D721Med (cell line): ENCODE measurements around the gene ATP2B2.

Source experiments
- DNase-seq: peaks from one replicate; pipeline ENCODE4 v3.0.0; 2011; ENCODE audit warnings: low spot score; ENCODE audit not compliant: insufficient read length
- FAIRE-seq: peaks from 2 replicates; lab custom pipeline; 2011; peaks lifted over from hg19 to GRCh38; lab: Jason Lieb, UNC
- TF ChIP-seq, protein P1 (sequence below): IDR thresholded peaks from 2 replicates; pipeline ENCODE4 v1.5.1; 2012; ENCODE audit warnings: mild to moderate bottlenecking, control low read depth; ENCODE audit not compliant: insufficient read depth; ENCODE audit errors: missing control alignments

Gene ATP2B2

DNA sequence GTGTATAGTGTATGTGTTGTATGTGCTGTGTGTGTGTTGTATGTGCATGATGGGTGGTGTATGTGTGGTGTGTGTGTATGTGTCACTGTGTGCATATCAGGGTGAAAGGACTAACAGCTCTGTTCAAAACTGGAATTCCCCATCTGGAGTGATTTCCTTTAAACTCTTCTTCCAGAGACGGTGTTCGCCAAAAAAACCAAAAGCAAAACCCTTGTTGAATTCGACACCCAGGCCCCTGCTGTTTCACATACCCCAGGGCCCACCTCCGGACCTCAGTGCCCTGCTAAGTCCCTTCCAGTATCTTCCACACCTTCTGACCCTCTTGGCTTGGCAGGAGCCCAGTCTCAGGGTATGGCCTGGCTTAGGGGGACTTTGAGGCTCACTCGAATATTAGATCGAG, 139.6 kb downstream of the ATP2B2 start:
- FAIRE-seq (no peak), DNase-seq (no peak)
- TF ChIP-seq, protein P1, sequence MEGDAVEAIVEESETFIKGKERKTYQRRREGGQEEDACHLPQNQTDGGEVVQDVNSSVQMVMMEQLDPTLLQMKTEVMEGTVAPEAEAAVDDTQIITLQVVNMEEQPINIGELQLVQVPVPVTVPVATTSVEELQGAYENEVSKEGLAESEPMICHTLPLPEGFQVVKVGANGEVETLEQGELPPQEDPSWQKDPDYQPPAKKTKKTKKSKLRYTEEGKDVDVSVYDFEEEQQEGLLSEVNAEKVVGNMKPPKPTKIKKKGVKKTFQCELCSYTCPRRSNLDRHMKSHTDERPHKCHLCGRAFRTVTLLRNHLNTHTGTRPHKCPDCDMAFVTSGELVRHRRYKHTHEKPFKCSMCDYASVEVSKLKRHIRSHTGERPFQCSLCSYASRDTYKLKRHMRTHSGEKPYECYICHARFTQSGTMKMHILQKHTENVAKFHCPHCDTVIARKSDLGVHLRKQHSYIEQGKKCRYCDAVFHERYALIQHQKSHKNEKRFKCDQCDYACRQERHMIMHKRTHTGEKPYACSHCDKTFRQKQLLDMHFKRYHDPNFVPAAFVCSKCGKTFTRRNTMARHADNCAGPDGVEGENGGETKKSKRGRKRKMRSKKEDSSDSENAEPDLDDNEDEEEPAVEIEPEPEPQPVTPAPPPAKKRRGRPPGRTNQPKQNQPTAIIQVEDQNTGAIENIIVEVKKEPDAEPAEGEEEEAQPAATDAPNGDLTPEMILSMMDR: no peak

DNA sequence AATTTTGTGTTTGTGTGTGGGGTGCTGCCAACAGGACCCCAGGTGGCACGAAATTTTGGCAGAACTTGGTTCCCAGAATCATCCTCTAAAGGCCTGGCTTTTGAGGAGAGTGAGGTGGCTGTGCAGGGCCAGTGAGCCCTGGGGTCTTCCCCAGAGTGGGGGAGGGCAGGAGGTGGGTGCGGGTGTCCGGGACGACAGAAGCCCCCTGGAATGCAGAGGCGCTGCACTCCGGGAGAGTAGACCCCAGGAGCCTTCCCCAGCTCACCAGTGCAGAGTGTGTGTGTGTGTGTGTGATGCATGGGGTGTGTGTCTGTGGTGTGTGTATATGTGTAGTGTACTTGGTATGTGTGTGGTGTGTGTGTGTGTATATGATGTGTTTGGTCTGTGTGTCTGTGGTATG, 140.1 kb downstream of the ATP2B2 start:
- TF ChIP-seq, protein P1: no peak
- no peak for FAIRE-seq
- no peak for DNase-seq

DNA sequence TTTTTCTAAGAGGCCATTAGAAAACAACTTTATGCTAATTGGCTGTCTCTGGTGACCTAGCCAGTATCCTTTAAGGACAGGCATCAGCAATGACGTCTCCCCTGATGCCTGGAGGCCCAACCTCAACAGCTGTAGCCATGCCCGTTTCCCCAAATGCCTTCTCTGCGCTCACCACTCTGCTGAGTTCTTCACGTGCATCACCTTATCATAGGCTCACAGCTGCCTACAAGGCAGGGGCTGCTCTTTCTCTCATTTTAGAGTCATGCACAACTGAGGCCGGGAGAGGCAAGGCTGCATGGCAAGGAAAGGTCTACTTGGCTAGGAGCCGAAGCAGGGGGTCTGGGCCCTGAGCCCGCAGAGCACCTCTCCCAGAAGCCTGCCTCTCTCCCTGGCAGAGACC, 140.6 kb downstream of the ATP2B2 start:
- TF ChIP-seq, protein P1: no peak
- FAIRE-seq (no peak), DNase-seq (no peak)

DNA sequence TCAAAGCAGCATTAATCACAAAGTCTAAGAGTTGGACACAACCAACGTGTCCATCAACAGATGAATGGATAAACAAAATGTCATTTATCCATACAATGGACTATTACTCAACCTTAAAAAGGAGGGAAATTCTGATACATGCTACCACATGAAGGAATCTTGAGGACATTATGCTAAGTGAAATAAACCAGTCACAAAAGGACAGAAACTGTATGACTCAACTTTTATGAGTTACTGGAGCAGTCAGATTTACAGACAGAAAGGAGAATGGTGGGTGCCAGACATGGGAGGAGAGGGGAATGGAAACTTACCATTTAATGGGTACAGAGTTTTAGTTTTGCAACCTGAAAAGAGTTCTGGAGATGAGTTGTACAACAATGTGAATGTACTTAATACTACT, 141.5 kb downstream of the ATP2B2 start:
- no peak for DNase-seq
- TF ChIP-seq, protein P1: no peak
- no peak for FAIRE-seq

DNA sequence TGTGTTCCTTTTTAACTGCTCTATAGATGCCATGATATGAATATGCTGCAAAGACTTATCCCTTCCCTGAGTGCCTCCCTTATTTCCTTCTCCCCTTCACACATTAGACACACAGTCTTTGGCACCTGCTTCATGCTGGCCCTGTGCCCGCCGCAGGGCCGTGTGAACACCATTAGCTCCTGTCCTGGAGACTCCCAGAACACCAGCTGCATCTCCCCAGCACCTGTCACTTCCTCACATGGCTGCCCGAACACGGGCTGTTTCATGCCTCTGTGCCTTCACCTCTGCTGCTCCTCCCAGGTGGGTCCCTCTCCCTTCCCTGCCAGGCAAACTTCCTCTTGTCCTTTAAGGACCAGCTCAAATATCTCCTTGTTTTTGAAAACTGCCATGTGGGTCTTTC, 144.0 kb downstream of the ATP2B2 start:
- TF ChIP-seq, protein P1: no peak
- FAIRE-seq (no peak), DNase-seq (no peak)

DNA sequence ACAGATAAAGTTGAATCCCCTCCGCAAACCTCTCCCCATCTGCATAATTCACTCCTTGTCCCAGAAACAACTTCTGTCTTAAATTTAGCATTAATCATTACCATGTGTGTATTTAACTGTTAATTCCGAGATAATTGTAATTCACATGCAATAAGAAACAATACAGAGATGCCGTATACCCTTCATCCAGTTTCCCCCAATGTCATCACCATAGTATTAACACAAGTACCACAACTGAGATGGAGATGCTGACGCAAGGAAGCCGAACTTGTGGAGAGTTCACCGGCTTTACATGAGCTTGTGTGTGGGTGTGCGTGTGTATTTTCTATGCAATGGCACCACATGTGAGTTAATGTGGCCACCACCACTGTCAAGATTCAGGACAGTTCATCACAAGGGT, 144.9 kb downstream of the ATP2B2 start:
- FAIRE-seq (no peak), DNase-seq (no peak)
- TF ChIP-seq, protein P1: no peak

DNA sequence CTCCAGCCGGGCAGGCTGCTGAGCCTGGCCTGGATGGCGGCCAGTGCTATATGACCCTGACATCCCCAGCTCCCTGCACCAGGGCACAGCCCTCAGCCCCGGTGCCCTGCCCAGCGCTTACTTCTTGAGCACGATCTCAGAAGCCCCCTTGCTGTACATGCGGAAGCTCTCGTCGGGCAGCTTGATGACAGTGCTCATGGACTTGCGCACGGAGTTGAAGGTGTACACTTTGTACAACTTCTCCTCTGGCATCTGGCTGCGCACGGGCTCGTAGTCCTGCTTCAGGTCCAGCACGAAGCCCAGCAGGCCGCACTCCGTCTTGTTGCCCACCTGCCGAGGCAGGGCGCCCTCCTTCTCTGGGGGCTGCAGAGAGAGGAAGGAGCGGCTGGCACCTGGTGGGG, 145.6 kb downstream of the ATP2B2 start:
- FAIRE-seq: no peak
- no peak for DNase-seq
- TF ChIP-seq, protein P1: no peak
